HG02571 (cell line): Measurements from ENCODE around the gene COG1.
A peak's percentile ranks its signal among the peaks of the same experiment; 100 is the strongest.
"Not testable (repeated sequence)": the region's sequence is repeated elsewhere in the genome, so short reads cannot be mapped to it uniquely, and the experiment has no call there.

ENCODE experiments used
- ATAC-seq: cut with Tn5 transposase; IDR thresholded peaks from one replicate; pipeline ENCODE4 v1.9.1; 2021; ENCODE audit warnings: mild to moderate bottlenecking, moderate library complexity; ENCODE audit not compliant: unreplicated experiment

COG1 gene, protein sequence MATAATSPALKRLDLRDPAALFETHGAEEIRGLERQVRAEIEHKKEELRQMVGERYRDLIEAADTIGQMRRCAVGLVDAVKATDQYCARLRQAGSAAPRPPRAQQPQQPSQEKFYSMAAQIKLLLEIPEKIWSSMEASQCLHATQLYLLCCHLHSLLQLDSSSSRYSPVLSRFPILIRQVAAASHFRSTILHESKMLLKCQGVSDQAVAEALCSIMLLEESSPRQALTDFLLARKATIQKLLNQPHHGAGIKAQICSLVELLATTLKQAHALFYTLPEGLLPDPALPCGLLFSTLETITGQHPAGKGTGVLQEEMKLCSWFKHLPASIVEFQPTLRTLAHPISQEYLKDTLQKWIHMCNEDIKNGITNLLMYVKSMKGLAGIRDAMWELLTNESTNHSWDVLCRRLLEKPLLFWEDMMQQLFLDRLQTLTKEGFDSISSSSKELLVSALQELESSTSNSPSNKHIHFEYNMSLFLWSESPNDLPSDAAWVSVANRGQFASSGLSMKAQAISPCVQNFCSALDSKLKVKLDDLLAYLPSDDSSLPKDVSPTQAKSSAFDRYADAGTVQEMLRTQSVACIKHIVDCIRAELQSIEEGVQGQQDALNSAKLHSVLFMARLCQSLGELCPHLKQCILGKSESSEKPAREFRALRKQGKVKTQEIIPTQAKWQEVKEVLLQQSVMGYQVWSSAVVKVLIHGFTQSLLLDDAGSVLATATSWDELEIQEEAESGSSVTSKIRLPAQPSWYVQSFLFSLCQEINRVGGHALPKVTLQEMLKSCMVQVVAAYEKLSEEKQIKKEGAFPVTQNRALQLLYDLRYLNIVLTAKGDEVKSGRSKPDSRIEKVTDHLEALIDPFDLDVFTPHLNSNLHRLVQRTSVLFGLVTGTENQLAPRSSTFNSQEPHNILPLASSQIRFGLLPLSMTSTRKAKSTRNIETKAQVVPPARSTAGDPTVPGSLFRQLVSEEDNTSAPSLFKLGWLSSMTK

DNA sequence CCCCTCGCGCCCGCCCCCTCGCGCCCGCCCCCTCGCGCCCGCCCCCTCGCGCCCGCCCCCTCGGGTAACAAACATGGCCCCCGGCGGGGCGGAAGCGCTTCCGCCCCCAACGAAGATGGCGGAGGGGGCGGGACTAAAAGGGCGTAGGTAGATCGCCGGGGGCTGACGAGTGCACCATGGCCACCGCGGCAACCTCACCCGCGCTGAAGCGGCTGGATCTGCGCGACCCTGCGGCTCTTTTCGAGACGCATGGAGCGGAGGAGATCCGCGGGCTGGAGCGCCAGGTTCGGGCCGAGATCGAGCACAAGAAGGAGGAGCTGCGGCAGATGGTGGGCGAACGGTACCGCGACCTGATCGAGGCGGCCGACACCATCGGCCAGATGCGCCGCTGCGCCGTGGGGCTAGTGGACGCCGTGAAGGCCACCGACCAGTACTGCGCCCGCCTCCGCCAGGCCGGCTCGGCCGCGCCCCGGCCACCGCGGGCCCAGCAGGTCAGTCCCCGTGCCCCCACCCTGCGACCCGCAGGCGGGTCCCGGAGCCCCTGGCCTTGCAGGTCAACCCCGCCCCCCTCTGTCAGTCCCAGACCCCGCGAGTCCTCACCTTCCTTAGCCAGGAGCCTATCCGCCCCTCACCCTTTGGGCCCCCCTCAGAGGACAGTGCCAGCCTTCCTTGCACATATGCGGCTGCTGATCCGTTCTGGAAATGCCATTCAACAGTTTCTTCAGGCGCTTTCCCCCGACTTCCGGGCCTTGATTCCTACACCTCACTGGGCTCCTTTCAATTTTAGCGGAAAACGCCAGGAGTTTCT, at the start of gene COG1:
Gene COG1, plus strand, starts transcription at position 162 of the 808 bp plus-strand sequence. Its CDS starts 15 bp downstream, at position 177.
- ATAC-seq = peak; percentile 70

- not testable (repeated sequence) for ATAC-seq
Measured at GRCh38 chr17:73144209-73144608, 48.6 kb upstream of the COG1 start.

- ATAC-seq = no peak
Measured at GRCh38 chr17:73145641-73146040, 47.2 kb upstream of the COG1 start.

- ATAC-seq = not testable (repeated sequence)
Measured at GRCh38 chr17:73147791-73148190, 45.1 kb upstream of the COG1 start.

GRCh38 chr17:73148540-73149334, 44.1 kb upstream of the COG1 start:
- ATAC-seq = no peak

- ATAC-seq = not testable (repeated sequence)
Measured at GRCh38 chr17:73150622-73151300, 42.1 kb upstream of the COG1 start.

DNA sequence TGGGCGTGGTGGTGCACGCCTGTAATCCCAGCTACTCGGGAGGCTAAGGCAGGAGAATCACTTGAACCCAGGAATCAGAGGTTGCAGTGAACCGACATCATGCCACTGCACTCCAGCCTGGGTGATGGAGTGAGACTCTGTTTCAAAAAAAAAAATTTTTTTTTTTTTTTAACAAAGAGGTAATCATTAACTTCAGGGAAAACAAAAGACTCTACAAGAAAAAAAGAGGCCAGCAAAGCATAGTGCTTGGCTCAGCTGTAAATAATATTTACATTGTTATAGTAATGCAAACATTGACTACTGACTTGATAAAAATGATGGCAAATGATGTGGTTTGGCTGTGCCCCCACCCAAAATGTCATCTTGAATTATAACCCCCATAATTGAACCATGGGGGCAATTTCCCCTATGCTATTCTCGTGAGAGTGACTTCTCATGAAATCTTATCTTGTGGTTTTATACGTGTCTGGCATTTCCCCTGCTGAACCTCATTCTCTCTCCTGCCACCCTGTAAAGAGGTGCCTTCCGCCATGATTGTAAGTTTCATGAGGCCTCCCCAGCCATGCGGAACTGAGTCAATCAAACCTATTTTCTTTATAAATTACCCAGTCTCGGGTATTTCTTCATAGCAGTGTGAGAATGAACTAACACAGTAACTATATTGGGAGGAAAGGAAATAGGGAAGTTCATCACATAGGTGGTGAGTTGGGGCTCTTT, 40.8 kb upstream of the COG1 start:
- ATAC-seq = no peak

DNA sequence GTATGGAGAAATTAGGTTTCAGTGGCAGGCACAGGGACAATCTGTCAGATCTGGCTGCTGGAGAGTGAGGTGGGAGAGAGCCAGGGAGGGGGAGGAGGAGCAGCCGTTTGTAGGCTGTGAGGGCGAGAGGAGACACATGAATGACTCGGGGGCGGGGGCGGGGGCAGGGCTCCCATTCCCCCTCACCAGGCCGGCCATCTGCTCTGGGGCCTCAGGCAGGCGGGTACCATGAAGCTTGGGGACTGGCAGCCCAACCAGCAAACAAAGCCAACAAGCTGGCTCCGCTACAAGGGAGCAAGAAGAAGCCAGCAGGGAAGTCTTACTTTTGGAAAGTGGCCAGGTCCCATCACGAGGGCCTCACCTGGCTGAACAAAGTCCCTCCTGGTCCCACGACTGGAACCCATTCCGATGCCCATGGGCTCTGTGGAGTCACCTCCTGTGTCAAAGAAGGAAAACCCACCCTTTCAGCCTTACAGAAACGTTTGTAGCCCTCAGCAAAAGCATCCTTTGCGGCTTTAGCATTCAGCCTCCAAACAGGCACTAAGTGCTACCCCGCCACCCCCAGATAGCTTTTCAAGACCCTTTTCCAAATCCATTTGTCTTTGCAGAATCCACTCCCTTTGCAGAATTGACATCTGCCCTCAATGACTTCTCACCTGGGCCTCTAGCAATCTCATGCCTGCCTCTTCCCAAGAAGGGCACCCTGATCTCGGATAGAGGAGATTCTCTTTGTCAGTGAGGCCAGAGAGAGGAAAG, 37.3 kb upstream of the COG1 start:
- ATAC-seq = no peak

DNA sequence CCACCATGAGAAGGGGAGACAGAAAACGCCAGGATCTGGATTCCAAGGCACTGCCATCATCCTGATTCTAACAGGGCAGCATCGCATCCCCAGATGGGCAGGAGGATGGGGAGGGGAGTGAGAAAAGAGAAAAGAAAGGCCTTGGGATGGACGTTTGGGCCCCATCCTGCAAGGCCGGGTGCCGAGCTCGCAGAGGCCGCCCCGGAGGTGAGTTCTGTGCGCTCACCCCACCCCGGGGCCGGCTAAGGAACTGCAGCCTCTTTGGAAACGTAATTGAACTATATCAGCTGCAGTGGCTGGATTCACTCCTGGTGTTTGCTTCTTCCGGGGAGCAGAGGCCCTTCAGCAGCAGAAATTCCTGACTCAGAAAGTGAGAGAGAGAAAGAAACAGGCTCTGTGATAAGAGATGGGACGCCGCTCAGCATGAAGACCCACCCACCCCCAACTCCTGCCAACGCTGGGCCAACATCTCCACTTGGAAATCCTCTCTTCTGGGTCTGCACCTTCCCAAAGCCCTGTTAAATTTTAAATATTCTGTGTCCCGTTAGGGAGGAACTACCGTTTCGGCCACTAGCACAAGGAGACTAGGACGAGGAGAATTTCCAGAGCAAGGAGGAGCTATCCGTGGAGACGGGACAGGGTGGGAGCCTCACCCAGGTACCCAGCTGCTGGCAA, 36.6 kb upstream of the COG1 start:
- peak; percentile 69 for ATAC-seq

DNA sequence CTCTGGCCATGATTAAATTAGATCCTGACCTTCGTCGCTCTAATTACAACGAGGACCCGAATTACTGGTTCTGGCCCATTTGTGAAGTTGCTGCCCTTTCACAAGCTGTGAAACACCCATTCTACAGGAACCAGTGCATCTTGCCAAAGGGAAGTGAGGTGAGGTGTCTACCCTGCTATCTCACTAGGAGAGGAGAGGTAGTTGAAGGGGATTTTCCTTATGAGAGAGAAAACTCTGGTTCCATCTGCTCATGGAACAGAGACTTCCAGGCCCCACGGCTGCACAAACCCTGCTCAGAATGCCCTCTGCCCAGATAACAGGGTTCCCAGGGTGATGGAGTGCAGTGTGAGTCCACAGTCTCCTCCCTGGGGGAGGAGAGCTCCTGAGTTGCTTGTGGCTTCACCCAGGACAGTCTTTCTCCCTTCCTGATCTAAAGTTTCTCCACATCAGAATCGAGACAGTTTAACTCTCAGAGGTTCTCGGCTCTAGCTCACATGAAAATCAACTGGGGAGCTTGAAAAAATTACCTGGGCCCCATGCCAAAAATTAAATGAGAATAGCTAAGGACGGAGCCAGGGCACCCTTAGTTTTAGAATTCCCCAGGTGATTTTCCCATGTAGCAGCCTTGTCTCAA, 35.9 kb upstream of the COG1 start:
- ATAC-seq = no peak

DNA sequence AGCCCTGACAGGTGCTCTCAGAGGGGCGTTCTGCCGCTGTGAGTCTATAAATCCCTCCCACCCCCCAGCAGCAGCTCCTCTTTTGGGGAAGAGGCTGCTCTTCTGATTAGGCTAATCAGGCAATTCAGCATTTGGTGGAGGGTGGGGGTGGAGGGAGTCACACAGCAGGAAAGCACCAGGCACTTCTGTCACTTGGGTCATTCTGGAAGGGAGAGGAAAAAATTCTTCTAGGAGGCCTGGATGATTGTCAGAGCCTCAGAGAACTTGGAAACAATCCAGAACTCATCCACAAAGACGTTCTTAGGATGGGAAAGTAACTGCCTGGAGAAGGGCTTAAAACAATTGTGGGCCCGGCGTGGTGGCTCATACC, 35.3 kb upstream of the COG1 start:
- no peak for ATAC-seq

- ATAC-seq = no peak
Measured at GRCh38 chr17:73158133-73158532, 34.7 kb upstream of the COG1 start.

- no peak for ATAC-seq
Measured at GRCh38 chr17:73160980-73161630, 31.8 kb upstream of the COG1 start.

- ATAC-seq = no peak
Measured at GRCh38 chr17:73163043-73163442, 29.8 kb upstream of the COG1 start.

- no peak for ATAC-seq
Measured at GRCh38 chr17:73165616-73166404, 27.0 kb upstream of the COG1 start.
